ENCODE results near the gene RIC8B. TPM values are rescaled to one million over a fixed set of nuclear protein-coding genes. Genes with fewer than 3 reads are reported as not detected.

The RIC8B gene
- total and polyA plus RNA-seq, 2 of the 13 experiments (the other 11 are each of a cell fraction or from before 2014, with no cell fraction given): 5.1 to 7.5 TPM

- no peak for TF ChIP-seq ZBTB40 (IDR thresholded peaks at IDR 0.05)
- no peak; the same call in 1 of the 2 replicates for TF ChIP-seq ZBTB40 (CRISPR knock-in tag; IDR thresholded peaks at IDR 0.05)
- TF ChIP-seq PAXIP1 (CRISPR knock-in tag; conservative IDR thresholded peaks at IDR 0.05): peak; percentile 61
- 0 out of 2 replicates have a peak, but pooled peaks have one; percentile 72 for TF ChIP-seq ZBTB3 (CRISPR knock-in tag; IDR thresholded peaks at IDR 0.05; ENCODE audit: borderline replicate concordance, low read depth)
- TF ChIP-seq SKI (IDR thresholded peaks at IDR 0.05; ENCODE audit: partially characterized antibody): peak; percentile 78
- TF ChIP-seq ZNF75D (CRISPR knock-in tag; IDR thresholded peaks at IDR 0.05; ENCODE audit: borderline replicate concordance): no peak
- no peak for TF ChIP-seq ISX (CRISPR knock-in tag; conservative IDR thresholded peaks at IDR 0.05)
- peak; percentile 99 for TF ChIP-seq NR2C2 (CRISPR knock-in tag; IDR thresholded peaks at IDR 0.05; ENCODE audit: borderline replicate concordance)
- TF ChIP-seq CBX2 (IDR thresholded peaks at IDR 0.05; ENCODE audit: low read depth, low read length): no peak
- TF ChIP-seq CBX2 (CRISPR knock-in tag; IDR thresholded peaks at IDR 0.05; ENCODE audit: low read depth): no peak; the same call in 1 of the 2 replicates
- peak; percentile 74 for TF ChIP-seq HMGXB3 (CRISPR knock-in tag; IDR thresholded peaks at IDR 0.05; ENCODE audit: borderline replicate concordance)
Observed at GRCh38 chr12:106774005-106774807, at the start of gene RIC8B (continued).

All from HepG2 (cell line).